Measurements from ENCODE around the gene RASGRP2. TPM values are rescaled to one million over a fixed set of nuclear protein-coding genes. Genes with fewer than 3 reads are reported as not detected.

Gene RASGRP2
- total RNA-seq, 1 donor from 2014 or later = 139 TPM

DNA sequence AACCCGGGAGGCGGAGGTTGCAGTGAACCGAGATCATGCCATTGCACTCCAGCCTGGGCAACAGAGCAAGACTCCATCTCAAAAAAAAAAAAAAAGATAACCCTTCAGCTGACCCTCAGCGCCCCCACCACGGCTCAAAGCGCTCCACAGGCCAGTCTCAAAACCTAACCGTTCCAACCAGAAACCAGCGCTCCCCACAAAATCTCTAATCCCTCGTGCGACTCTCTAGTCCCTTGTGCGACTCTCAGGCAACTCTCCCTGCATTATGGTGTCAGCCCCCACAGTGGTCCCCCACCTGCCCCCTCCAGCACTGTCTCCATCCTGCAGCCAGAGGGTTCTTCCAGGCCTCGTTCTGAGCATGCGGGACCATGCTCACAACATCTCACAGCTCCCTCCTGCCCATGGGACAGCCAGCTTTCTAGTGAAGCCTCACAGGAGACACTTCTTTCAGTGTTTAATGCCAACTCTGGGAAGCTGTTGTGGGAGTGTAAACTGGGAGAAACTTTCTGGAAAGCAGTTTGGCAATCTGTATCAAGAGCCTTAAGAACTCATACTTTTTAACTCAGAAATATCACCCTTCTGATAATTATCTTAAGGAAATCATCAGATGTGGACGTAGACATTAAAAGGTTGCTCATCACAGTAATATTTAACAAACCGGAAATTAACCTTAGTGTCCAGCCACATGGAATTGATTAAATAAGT is 4.2 kb upstream of the RASGRP2 start:
- TF ChIP-seq, protein P1, sequence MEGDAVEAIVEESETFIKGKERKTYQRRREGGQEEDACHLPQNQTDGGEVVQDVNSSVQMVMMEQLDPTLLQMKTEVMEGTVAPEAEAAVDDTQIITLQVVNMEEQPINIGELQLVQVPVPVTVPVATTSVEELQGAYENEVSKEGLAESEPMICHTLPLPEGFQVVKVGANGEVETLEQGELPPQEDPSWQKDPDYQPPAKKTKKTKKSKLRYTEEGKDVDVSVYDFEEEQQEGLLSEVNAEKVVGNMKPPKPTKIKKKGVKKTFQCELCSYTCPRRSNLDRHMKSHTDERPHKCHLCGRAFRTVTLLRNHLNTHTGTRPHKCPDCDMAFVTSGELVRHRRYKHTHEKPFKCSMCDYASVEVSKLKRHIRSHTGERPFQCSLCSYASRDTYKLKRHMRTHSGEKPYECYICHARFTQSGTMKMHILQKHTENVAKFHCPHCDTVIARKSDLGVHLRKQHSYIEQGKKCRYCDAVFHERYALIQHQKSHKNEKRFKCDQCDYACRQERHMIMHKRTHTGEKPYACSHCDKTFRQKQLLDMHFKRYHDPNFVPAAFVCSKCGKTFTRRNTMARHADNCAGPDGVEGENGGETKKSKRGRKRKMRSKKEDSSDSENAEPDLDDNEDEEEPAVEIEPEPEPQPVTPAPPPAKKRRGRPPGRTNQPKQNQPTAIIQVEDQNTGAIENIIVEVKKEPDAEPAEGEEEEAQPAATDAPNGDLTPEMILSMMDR (IDR thresholded peaks at IDR 0.05; ENCODE audit: unreplicated experiment) = no peak
- DNase-seq (ENCODE audit: low spot score) = no peak
- Mint-ChIP-seq H3K4me1 (ENCODE audit: unreplicated experiment) (peaks cover 6% of the 10 kb centered on the region), H3K27ac (ENCODE audit: unreplicated experiment) (peak overlapping the region; percentile 9), H3K9me3 (ENCODE audit: unreplicated experiment) (no peaks in the 10 kb centered on the region), H3K36me3 (ENCODE audit: low read depth, unreplicated experiment) (no peaks in the 10 kb centered on the region), H3K4me3 (ENCODE audit: unreplicated experiment) (peak overlapping the region; percentile 31), H3K27me3 (ENCODE audit: unreplicated experiment) (peaks cover 15% of the 10 kb centered on the region)

DNA sequence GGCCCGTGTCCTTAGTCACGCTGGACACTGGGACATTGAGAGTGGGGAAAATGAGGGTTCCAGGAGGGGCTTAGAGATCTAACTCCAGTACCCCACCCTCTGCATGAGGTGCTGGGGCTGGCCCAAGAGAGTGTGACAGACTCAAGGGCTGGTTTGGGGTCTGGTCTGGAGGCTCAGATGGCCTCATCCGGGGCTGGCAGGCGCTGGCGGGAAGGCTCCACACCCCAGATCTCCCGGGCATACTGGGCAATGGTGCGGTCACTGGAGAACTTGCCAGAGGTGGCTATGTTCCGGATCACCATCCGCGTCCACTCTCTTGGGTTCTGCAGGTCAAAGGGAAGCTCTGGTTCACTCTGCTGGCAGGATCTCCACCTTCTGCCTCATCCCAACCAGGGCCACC is 2.5 kb upstream of the RASGRP2 start:
- Mint-ChIP-seq H3K36me3 (ENCODE audit: low read depth, unreplicated experiment) (peaks cover 4% of the 10 kb centered on the region), H3K27ac (ENCODE audit: unreplicated experiment) (no peak overlapping the region), H3K4me1 (ENCODE audit: unreplicated experiment) (peaks cover 12% of the 10 kb centered on the region), H3K4me3 (ENCODE audit: unreplicated experiment) (peak overlapping the region; percentile 51), H3K9me3 (ENCODE audit: unreplicated experiment) (no peaks in the 10 kb centered on the region), H3K27me3 (ENCODE audit: unreplicated experiment) (peaks cover 12% of the 10 kb centered on the region)
- DNase-seq (ENCODE audit: low spot score) = no peak
- TF ChIP-seq, protein P1 (IDR thresholded peaks at IDR 0.05; ENCODE audit: unreplicated experiment) = no peak

- Mint-ChIP-seq H3K27ac (ENCODE audit: unreplicated experiment) (peak overlapping the region; percentile 97), H3K4me3 (ENCODE audit: unreplicated experiment) (peak overlapping the region; percentile 94), H3K36me3 (ENCODE audit: low read depth, unreplicated experiment) (peaks cover 5% of the 10 kb centered on the region), H3K4me1 (ENCODE audit: unreplicated experiment) (peaks cover 16% of the 10 kb centered on the region), H3K9me3 (ENCODE audit: unreplicated experiment) (no peaks in the 10 kb centered on the region), H3K27me3 (ENCODE audit: unreplicated experiment) (peaks cover 15% of the 10 kb centered on the region)
- TF ChIP-seq, protein P1 (IDR thresholded peaks at IDR 0.05; ENCODE audit: unreplicated experiment) = no peak
- DNase-seq (ENCODE audit: low spot score) = peak; percentile 87
These were observed 1.8 kb upstream of the RASGRP2 start for GRCh38 chr11:64745521-64746328.

GRCh38 chr11:64745189-64745520 is 1.2 kb upstream of the RASGRP2 start:
- peak; percentile 76 for DNase-seq (ENCODE audit: low spot score)
- Mint-ChIP-seq H3K36me3 (ENCODE audit: low read depth, unreplicated experiment) (peaks cover 11% of the 10 kb centered on the region), H3K9me3 (ENCODE audit: unreplicated experiment) (no peaks in the 10 kb centered on the region), H3K27ac (ENCODE audit: unreplicated experiment) (peak overlapping the region; percentile 97), H3K27me3 (ENCODE audit: unreplicated experiment) (peaks cover 14% of the 10 kb centered on the region), H3K4me3 (ENCODE audit: unreplicated experiment) (peak overlapping the region; percentile 94), H3K4me1 (ENCODE audit: unreplicated experiment) (peaks cover 21% of the 10 kb centered on the region)
- TF ChIP-seq, protein P1 (IDR thresholded peaks at IDR 0.05; ENCODE audit: unreplicated experiment) = no peak

All from endothelial cell (in vitro differentiated cells).